ENCODE measurements around the gene CYTH1. TPM values are rescaled to one million over a fixed set of nuclear protein-coding genes. Genes with fewer than 3 reads are reported as not detected.

The CYTH1 gene
- total and polyA plus RNA-seq, 4 donors, result 15.4 to 32.1 (median 20.6) TPM

DNA sequence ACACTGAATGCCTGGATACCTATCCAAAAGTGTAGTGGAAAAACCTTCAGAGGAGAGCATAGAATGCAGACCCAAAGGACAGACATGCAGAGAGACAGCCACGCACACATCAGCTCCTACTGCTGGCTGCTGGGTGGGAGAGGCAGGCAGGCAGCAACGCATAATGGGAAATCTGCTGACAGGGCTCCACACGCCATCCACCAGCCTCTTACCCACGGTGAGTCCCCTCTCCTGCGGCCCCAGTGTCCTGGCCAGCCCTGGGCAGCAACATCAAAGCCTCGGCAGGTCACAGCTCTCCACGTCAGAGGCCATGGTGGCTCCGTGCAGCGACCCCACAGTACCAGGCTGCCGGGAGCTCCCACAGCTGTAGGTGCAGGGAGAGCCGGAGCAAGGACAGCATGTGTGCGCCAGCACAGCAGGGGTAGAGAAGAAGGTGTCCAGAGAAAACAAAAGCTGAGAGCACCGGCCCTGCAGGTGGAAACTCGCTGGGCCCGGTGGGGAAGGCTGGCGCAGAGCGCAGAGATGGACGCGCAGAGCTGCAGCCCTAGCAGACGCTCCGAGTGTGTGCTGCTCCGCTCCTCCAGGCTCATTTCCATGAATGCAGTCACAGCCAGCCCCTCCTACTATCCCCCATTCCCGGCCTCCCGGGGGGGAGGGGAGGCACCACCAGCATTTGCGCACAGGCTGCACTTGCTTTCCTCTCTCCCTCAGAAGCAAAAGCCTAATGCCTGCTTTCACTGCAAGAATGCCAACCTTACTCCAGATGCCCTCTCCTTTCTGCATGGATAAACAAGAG is 58.9 kb downstream of the CYTH1 start:
- no peak overlapping the region for H3K27ac ChIP-seq (ENCODE audit: low read depth in 1 of 2, low read length in 2 of 2)
- 68% methylated on average over 25 of the region's 25 CpGs for WGBS
- H3K9me3 ChIP-seq (ENCODE audit: control insufficient read depth in 4 of 4, low read length in 3 of 4), result no peaks in the 10 kb centered on the region
- no peaks in the 10 kb centered on the region for H3K36me3 ChIP-seq (ENCODE audit: control insufficient read depth in 4 of 4, insufficient read depth in 3 of 4, low read depth in 1 of 4, low read length in 3 of 4)
- no peak overlapping the region for H3K4me3 ChIP-seq (ENCODE audit: low read depth in 1 of 3, low read length in 3 of 3)
- no peak for TF ChIP-seq EGR1 (IDR thresholded peaks at IDR 0.05; ENCODE audit: low read depth in 2 of 2)
- TF ChIP-seq, protein P1, sequence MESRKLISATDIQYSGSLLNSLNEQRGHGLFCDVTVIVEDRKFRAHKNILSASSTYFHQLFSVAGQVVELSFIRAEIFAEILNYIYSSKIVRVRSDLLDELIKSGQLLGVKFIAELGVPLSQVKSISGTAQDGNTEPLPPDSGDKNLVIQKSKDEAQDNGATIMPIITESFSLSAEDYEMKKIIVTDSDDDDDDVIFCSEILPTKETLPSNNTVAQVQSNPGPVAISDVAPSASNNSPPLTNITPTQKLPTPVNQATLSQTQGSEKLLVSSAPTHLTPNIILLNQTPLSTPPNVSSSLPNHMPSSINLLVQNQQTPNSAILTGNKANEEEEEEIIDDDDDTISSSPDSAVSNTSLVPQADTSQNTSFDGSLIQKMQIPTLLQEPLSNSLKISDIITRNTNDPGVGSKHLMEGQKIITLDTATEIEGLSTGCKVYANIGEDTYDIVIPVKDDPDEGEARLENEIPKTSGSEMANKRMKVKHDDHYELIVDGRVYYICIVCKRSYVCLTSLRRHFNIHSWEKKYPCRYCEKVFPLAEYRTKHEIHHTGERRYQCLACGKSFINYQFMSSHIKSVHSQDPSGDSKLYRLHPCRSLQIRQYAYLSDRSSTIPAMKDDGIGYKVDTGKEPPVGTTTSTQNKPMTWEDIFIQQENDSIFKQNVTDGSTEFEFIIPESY (IDR thresholded peaks at IDR 0.05), result no peak
- TF ChIP-seq, protein P2, sequence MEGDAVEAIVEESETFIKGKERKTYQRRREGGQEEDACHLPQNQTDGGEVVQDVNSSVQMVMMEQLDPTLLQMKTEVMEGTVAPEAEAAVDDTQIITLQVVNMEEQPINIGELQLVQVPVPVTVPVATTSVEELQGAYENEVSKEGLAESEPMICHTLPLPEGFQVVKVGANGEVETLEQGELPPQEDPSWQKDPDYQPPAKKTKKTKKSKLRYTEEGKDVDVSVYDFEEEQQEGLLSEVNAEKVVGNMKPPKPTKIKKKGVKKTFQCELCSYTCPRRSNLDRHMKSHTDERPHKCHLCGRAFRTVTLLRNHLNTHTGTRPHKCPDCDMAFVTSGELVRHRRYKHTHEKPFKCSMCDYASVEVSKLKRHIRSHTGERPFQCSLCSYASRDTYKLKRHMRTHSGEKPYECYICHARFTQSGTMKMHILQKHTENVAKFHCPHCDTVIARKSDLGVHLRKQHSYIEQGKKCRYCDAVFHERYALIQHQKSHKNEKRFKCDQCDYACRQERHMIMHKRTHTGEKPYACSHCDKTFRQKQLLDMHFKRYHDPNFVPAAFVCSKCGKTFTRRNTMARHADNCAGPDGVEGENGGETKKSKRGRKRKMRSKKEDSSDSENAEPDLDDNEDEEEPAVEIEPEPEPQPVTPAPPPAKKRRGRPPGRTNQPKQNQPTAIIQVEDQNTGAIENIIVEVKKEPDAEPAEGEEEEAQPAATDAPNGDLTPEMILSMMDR (IDR thresholded peaks at IDR 0.05; ENCODE audit: low read depth, low read length, missing input control), result no peak
- TF ChIP-seq, protein P3, sequence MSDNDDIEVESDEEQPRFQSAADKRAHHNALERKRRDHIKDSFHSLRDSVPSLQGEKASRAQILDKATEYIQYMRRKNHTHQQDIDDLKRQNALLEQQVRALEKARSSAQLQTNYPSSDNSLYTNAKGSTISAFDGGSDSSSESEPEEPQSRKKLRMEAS (IDR thresholded peaks at IDR 0.05), result no peak
- TF ChIP-seq HNF4A (conservative IDR thresholded peaks at IDR 0.05), result no peak
- no peak for TF ChIP-seq RAD21 (IDR thresholded peaks at IDR 0.05)
- TF ChIP-seq RXRA (IDR thresholded peaks at IDR 0.05), result no peak
- TF ChIP-seq TAF1 (conservative IDR thresholded peaks at IDR 0.05), result no peak
- no peak for TF ChIP-seq JUND (IDR thresholded peaks at IDR 0.05)
- TF ChIP-seq NR2F2 (IDR thresholded peaks at IDR 0.05), result no peak
- TF ChIP-seq FOXA2 (IDR thresholded peaks at IDR 0.05), result no peak
- TF ChIP-seq FOXA1 (IDR thresholded peaks at IDR 0.05), result no peak
- TF ChIP-seq HNF4G (IDR thresholded peaks at IDR 0.05), result no peak
- TF ChIP-seq YY1 (IDR thresholded peaks at IDR 0.05), result no peak
- TF ChIP-seq SP1 (IDR thresholded peaks at IDR 0.05), result no peak
- TF ChIP-seq, protein P4, sequence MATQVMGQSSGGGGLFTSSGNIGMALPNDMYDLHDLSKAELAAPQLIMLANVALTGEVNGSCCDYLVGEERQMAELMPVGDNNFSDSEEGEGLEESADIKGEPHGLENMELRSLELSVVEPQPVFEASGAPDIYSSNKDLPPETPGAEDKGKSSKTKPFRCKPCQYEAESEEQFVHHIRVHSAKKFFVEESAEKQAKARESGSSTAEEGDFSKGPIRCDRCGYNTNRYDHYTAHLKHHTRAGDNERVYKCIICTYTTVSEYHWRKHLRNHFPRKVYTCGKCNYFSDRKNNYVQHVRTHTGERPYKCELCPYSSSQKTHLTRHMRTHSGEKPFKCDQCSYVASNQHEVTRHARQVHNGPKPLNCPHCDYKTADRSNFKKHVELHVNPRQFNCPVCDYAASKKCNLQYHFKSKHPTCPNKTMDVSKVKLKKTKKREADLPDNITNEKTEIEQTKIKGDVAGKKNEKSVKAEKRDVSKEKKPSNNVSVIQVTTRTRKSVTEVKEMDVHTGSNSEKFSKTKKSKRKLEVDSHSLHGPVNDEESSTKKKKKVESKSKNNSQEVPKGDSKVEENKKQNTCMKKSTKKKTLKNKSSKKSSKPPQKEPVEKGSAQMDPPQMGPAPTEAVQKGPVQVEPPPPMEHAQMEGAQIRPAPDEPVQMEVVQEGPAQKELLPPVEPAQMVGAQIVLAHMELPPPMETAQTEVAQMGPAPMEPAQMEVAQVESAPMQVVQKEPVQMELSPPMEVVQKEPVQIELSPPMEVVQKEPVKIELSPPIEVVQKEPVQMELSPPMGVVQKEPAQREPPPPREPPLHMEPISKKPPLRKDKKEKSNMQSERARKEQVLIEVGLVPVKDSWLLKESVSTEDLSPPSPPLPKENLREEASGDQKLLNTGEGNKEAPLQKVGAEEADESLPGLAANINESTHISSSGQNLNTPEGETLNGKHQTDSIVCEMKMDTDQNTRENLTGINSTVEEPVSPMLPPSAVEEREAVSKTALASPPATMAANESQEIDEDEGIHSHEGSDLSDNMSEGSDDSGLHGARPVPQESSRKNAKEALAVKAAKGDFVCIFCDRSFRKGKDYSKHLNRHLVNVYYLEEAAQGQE (IDR thresholded peaks at IDR 0.05), result no peak
- TF ChIP-seq, protein P5, sequence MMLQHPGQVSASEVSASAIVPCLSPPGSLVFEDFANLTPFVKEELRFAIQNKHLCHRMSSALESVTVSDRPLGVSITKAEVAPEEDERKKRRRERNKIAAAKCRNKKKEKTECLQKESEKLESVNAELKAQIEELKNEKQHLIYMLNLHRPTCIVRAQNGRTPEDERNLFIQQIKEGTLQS (IDR thresholded peaks at IDR 0.05), result no peak
- no peak for TF ChIP-seq GABPA (IDR thresholded peaks at IDR 0.05 in 1 of 2, conservative IDR thresholded peaks at IDR 0.05 in 1 of 2)
- no peak overlapping the region for H3K9ac ChIP-seq (ENCODE audit: low read depth in 1 of 2, low read length in 2 of 2)
- peaks cover 6 to 50% (median 40%) of the 10 kb centered on the region in 4 donors for H3K4me1 ChIP-seq (ENCODE audit: control insufficient read depth in 4 of 4, insufficient read depth in 4 of 4, low read length in 3 of 4)
- no peaks in the 10 kb centered on the region for H3K27me3 ChIP-seq (ENCODE audit: control insufficient read depth in 4 of 4, insufficient read depth in 4 of 4, low read length in 3 of 4)
- DNase-seq (ENCODE audit: low spot score), result peak; percentile 54
